Measurements from ENCODE around the gene SYNJ1.
A peak's percentile ranks its signal among the peaks of the same experiment; 100 is the strongest.

SYNJ1 gene

DNA sequence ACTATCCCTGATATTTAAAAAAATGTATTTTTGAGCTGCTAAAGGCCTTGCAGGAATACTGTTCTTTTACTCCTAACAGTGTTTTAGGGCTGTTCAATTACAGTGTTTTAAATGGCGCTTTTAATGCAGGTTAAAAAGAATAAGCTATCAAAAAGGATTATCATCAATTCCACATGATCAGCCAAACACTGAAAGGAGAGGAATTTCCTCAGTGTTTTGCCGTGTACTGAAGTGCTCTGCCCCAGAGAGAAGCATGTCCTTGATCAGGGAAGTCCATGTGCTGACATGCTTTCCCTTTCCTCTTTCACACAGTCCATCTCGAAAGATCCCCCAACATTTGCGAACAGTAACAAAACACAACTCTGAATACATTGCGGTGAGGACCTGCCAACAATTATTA is 119.0 kb downstream of the SYNJ1 start:
- DNase-seq = no peak

DNA sequence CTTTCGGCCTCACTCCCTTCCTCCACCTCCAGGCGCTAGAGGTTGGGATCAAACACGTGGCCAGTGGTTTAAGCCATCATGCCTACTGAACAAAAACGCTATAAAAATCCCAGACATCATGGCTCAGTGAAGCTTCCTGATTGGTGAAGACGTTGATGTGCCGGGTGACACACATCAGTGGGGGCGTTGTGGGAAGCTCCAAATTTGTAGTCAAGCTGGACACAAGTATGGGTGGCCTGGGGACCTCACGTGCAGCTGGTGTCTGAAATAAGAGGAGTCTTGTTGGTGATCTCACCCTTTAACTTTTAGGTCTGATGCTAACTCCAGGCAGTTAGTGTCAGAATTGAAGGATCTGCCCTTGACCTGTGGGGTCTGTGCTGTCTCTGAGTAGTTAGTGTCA is 122.3 kb downstream of the SYNJ1 start:
- no peak for DNase-seq

DNA sequence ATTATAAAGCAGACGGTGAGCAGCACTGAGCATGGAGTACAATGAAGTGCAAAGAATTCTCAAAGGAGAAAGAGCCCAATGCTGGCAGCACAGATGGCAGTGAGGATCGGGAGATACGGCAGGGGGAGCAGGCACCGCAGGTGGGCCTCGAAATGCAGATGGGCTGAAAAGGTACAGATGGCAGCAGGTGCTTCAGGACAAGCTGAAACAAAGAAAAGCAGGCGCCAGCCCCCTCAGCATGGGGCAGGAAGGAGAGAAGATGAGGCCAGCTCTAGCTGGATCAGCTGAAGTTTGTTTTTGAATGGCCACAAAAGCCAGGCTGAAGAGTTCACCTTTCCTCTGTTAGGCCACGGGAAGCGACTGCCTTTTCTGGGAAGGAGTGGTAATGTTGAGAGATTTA is 123.3 kb downstream of the SYNJ1 start:
- DNase-seq = no peak

DNA sequence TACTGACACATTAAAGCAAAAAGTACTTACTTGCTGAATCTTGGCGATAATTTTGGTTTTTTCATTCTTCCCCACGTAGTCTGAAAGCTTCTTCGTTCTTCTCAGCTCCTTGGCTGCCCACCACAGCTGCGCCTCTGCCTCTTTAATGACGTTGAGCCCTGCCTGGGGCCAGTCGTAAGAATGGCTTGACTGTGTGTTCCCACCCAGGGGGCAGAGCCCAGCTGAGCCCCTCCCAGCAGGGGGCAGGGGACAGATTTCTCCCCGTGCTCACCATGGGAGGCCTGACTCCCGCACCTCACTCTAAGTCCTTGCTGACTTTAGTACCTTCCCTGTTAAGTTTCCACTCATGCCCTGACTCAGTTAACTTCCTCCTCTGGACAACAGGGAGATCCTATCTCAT is 124.7 kb downstream of the SYNJ1 start:
- DNase-seq = no peak

DNA sequence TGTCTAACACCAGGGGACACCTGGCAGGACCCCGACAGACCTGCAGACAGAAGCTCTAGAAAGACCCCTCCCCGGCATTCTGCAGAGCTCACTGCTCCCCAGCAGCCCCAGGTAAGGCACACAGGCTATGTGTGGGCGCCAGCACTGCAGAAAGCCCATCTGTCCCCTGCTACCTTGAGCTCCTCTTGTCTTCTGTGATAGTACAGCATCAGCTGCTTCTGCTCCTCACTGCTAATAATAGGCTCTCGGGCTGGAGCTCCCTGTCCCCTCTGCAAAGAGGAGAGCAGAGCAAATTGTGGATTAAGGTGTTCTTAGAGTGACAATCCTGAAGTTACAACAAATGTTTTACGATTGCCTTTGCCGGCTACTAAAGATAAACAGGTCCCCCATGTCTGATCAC is 125.7 kb downstream of the SYNJ1 start:
- no peak for DNase-seq

DNA sequence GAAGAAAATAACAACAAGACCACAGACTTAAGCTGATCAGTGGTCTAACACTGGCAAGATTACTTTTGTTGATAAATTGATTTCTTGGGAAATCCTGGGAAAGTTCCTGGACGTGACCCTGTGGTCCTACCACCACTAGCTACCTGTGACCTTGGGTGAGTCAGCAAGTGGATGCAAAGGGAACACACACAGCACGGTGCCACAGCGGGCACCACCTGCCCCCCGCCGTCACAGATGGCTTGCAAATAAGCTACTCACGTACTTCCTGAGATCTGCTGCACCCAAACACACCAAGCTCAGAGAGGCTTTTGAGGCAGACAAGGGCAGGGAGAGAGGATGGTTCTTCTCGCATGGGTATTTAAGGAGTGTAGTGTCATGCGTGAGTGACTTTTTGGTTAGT is 128.3 kb downstream of the SYNJ1 start:
- DNase-seq = no peak

DNA sequence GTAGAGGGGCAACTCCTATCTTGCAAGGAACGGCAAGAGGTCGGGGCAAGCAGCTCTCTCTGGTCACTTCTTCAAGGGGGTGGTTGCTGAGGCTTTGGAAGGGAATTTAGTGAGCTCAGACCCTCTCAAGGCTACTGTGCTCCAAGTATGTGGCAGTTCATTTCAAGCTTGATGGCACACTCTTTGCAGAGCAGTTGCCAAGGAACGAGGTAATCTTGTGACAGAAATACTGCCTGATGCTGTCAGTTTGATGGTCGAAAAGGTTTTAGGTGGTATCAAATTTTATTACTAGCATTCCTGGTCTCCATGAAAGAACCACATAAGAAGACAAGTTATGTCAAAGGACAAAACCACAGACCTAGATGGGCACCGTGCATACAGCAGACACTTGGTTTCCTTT is 128.7 kb downstream of the SYNJ1 start:
- no peak for DNase-seq

DNA sequence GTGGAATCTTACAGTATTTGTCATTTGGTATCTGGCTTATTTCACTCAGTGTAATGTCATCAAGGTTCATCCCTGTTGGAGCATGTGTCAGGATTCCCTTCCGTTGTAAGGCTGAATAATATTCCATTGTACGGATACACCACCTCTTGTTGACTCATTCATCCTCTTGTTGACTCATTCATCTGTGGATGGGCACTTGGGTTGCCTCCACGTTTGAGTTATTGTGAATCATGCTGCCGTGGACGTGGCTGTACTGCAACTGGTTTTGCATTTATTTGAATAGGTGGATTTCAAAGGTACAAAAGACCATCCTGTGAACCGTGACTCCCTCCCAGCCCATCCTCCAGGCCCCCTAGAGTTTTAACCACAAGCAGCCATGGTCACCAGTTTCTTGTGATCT is 130.6 kb downstream of the SYNJ1 start:
- DNase-seq = peak; percentile 79

DNA sequence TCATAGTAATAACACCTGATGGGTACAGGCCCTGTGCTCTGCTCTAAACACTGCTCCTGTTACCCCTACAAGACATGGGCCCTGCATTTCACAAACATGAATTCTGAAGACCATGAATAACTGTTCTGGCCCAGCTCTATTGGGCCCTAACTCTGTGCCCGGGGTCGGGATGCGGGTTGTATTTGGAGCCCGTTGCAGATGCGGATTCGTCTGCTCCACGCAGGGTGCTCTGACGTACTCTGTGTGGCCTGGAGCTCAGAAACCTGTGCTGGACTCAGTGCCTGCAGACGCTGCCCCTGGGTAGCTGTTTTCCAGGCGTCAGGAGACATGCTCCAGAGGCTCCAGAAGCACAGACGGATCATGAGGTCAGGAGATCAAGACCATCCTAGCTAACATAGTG is 132.4 kb downstream of the SYNJ1 start:
- DNase-seq = no peak

DNA sequence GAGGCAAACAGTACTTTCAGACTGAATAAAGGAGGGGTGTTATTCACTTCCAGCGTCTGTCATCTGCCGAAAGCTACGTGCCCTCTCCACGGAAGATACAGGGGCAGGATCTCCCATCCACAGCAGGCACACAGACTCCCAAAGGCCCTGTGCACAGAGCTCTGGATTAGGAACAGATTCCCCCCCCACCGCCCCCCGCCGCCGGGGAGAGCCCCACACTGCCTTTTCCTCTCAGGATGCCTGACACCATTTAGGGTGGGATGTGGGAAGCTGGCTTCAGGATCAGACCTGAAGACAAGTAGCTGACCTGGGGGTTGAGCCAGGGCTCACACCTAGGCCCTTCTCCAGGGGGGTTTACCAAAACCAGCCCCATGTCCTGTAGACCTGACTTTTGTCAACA is 134.1 kb downstream of the SYNJ1 start:
- DNase-seq = no peak

DNA sequence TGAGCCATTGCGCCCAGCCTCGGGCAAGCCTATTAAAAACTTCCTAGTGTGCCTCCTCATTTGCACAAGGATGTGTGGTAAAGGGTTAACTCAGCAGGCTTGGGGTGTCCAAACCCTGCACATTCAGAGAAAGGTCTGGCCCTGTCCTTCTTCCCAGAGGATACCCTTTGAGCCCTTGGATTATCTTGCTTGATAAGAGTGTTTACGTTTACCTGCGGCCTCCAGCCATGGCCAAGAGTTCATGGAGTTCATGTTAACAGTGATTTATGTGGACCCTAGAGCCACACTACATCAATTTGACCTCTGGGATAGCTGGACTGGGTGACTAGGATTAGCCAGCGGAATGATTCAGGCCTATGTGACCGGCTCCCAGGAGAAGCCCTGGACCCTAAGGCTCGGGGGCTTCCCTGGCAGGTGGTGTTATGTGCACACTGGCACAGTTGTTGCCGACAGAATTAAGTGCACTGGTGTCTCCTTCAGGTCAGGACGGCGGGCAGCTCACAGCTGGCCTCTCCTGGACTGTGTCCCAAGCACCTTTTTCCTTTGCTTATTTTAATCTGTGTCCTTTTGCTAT is 134.8 kb downstream of the SYNJ1 start:
- DNase-seq = no peak

DNA sequence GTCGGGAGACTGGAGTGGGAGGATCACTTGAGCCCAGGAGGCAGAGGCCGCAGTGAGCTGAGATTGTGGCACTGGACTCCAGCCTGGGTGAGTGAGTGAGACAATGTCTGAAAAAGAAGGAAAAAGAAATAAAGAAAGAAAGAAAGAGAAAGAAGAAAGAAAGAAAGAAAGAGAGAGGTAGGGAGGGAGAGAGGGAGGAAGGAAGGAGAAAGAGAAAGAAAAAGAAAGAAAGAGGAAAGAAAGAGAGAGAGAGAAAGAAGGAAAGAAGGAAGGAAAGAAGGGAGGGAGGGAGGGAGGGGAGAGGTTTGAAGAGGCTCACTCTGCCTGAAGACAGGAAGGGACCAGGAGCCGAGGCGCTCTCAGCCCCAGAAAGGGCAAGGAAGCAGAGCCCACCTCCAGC is 137.7 kb downstream of the SYNJ1 start:
- no peak for DNase-seq

DNA sequence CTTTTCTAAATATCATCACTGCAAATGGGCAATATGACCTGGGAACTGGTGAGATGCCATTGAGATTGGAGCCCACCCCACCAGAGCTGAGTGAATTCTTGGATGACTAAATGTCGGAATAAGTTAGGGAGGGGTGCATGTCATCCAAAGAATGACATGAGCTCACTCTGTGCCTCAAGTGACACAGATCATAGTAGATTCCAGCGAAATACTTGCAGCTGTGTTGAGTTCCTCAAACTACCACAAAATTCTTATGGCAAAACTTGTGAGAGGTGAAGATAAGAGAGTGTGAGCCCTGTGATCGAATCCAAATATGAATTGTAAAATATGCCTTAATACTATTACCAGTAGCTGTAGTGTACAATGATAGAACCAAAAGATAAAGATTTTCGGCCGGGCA is 140.2 kb downstream of the SYNJ1 start:
- DNase-seq = no peak

DNA sequence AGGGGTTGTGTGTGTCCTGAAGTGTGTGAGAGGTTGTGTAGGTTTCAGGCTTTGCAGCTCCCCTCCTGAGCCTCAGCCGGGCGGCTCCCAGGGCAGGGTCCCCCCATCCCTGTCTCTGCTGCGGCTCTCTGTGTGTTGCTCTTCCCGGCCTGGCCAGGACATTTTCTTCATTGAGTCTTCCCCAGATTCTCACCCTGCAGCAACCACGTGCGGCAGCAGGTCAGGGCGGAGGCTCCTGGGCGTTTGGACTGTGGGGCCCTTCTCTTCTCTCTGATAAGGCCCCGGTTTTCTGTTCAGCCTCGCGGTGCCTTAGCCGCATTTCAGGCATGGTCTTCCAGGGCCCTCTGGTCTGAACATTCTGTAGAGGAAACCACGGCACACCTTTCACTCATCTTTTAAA is 140.7 kb downstream of the SYNJ1 start:
- DNase-seq = no peak

DNA sequence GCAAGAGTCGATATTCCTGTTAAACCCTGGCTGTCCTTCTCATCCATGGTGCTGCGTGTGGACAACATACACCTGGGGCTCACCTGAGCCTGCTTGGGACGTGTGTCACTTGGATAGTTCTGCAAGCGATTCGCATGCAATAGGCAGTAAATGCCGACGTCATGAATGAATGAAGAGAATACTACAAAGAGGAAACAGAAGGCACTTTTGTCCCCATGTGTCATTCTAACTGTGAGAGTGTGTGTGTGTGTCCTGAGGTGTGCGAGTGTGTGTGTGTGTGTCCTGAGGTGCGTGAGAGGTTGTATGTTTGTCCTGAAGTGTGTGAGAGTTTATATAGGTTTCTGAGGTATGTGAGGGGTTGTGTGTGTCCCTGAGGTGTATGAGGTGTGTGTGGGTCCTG is 141.8 kb downstream of the SYNJ1 start:
- DNase-seq = no peak

DNA sequence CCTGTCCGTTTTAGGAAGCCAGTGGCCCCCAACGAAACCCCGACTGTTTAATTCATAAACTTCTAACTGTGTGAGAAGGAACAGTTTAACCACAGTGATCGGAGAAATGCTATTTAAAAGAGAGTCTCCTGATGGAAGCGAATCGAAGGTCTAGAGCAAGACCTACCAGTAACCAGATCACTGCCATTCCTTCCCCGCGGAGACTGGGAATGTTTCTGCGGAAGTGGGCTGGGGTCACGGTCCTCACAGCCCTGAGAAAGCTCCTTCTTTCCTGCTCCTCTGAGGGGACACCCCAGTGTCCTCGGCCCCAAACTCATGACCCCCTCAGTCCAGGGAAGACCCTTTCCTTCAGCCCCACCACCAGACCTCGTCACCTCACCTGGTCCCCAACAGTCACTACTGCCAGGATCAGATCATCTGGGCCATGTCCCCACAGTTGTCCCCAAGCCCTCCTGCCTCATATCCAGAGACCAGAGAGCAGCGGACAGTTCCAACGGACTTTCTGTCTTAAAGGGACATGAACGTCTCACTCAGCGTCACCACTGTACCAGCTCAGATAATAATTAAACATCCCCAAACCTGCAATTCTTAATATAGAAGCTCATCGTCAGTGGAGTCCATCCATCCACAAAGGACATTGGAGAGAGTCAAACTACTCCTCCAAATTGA is 142.6 kb downstream of the SYNJ1 start, which contains the start of gene TCP10L:
Gene TCP10L (minus strand): TSS at position 482 of the 669 bp plus-strand sequence. CDS start 1,219 bp downstream, outside the sequence.
- DNase-seq = no peak

DNA sequence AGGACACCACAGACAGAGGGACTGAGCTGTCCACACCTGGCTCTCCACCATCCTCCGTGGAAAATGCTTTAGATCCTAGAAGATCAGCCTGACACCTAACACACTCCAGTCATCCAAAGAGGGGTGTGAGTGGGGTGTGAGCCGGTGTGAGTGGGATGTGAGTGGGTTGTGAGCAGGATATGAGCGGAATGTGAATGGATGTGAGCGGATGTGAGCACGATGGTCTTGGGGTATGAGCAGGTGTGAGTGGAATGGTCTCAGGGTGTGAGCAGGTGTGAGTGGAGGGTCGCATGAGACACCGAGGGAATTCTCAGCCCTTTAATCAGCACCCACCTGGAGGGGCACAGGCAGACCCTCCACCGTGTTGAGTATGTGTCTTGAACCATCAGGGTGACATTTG is 143.3 kb downstream of the SYNJ1 start:
- DNase-seq = no peak

DNA sequence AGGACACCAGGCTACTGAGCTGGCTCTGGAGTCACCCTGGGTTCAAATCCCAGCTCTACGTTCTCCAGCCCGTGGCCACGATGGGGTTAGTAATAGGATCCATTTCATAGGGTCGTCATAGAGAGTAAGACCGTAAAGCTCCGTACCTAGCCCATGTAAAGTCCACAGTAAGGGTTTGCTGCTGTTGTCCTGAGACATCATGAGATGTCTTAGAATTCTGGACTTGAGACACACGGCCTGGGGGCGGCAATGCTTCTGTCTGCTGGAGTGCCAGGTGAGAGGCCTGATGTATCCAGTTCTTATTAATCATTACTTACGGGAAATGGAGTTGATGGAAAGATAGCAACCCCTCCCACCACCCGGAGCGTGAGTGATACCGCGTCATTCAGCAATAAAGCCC is 146.1 kb downstream of the SYNJ1 start:
- no peak for DNase-seq

DNA sequence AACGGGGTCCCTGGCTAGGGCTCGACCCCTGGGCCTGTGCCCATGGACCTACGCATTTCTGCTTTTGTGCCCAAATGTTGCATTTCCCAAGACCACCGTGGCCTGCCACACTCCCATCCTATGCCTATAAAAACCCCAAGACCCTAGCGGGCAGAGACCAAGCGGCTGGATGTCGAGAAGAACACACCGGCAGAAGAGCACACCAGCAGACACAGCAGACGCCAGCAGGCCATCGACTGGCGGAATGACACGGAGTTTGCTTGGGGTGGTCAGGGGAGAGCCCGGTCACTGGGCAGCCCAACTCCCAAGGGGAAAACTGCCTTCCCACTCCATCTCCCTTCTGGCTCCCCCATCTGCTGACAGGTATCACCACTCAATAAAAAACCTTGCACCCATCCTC is 146.9 kb downstream of the SYNJ1 start:
- no peak for DNase-seq

Measured in fibroblast of upper back skin (primary cell).